ENCODE data around the gene CFDP1.
"Not testable (repeated sequence)": the region's sequence is repeated elsewhere in the genome, so short reads cannot be mapped to it uniquely, and the experiment has no call there.

Gene CFDP1

GRCh38 chr16:75305364-75306098 lies 127.8 kb downstream of the CFDP1 start:
- peak overlapping the region; percentile 99 for H3K27ac ChIP-seq
- peak; percentile 100 for DNase-seq (ENCODE audit: low read depth, low spot score)

- peak overlapping the region; percentile 99 for H3K27ac ChIP-seq
- DNase-seq (ENCODE audit: low read depth, low spot score), result peak; percentile 66
Measured at GRCh38 chr16:75304521-75305363, 128.6 kb downstream of the CFDP1 start.

- no peak overlapping the region for H3K27ac ChIP-seq
- DNase-seq (ENCODE audit: low read depth, low spot score), result no peak
Measured at GRCh38 chr16:75301804-75302203, 131.5 kb downstream of the CFDP1 start.

GRCh38 chr16:75298267-75298666 lies 135.0 kb downstream of the CFDP1 start:
- H3K27ac ChIP-seq, result no peak overlapping the region

GRCh38 chr16:75296606-75297005 lies 136.7 kb downstream of the CFDP1 start:
- no peak overlapping the region for H3K27ac ChIP-seq
- DNase-seq (ENCODE audit: low read depth, low spot score), result no peak

More at GRCh38 chr16:75298267-75298666, 135.0 kb downstream of the CFDP1 start:
- no peak for DNase-seq (ENCODE audit: low read depth, low spot score)

GRCh38 chr16:75294773-75295459 lies 138.4 kb downstream of the CFDP1 start:
- no peak overlapping the region for H3K27ac ChIP-seq
- no peak for DNase-seq (ENCODE audit: low read depth, low spot score)

GRCh38 chr16:75293772-75294171 lies 139.5 kb downstream of the CFDP1 start:
- no peak for DNase-seq (ENCODE audit: low read depth, low spot score)
- no peak overlapping the region for H3K27ac ChIP-seq

GRCh38 chr16:75293173-75293572 lies 140.1 kb downstream of the CFDP1 start:
- DNase-seq (ENCODE audit: low read depth, low spot score), result no peak
- H3K27ac ChIP-seq, result no peak overlapping the region

- DNase-seq (ENCODE audit: low read depth, low spot score), result no peak
- H3K27ac ChIP-seq, result no peak overlapping the region
Measured at GRCh38 chr16:75292691-75293090, 140.6 kb downstream of the CFDP1 start.

- H3K27ac ChIP-seq, result no peak overlapping the region
- no peak for DNase-seq (ENCODE audit: low read depth, low spot score)
Measured at GRCh38 chr16:75289189-75289588, 144.1 kb downstream of the CFDP1 start.

GRCh38 chr16:75288596-75289120 lies 144.6 kb downstream of the CFDP1 start:
- no peak for DNase-seq (ENCODE audit: low read depth, low spot score)
- no peak overlapping the region for H3K27ac ChIP-seq

GRCh38 chr16:75288181-75288580 lies 145.1 kb downstream of the CFDP1 start:
- H3K27ac ChIP-seq, result no peak overlapping the region
- no peak for DNase-seq (ENCODE audit: low read depth, low spot score)

- H3K27ac ChIP-seq, result no peak overlapping the region
Measured at GRCh38 chr16:75287708-75288107, 145.6 kb downstream of the CFDP1 start.

GRCh38 chr16:75286389-75286788 lies 146.9 kb downstream of the CFDP1 start:
- no peak for DNase-seq (ENCODE audit: low read depth, low spot score)

More at GRCh38 chr16:75287708-75288107, 145.6 kb downstream of the CFDP1 start:
- no peak for DNase-seq (ENCODE audit: low read depth, low spot score)

GRCh38 chr16:75282466-75283281 lies 150.6 kb downstream of the CFDP1 start:
- no peak overlapping the region for H3K27ac ChIP-seq
- no peak for DNase-seq (ENCODE audit: low read depth, low spot score)

More at GRCh38 chr16:75286389-75286788, 146.9 kb downstream of the CFDP1 start:
- H3K27ac ChIP-seq, result no peak overlapping the region

- no peak for DNase-seq (ENCODE audit: low read depth, low spot score)
- no peak overlapping the region for H3K27ac ChIP-seq
Measured at GRCh38 chr16:75281826-75282225, 151.5 kb downstream of the CFDP1 start.

- not testable (repeated sequence) for H3K27ac ChIP-seq; DNase-seq (ENCODE audit: low read depth, low spot score)
Measured at GRCh38 chr16:75281009-75281408, 152.3 kb downstream of the CFDP1 start.

- H3K27ac ChIP-seq, result no peak overlapping the region
Measured at GRCh38 chr16:75280331-75280804, 152.9 kb downstream of the CFDP1 start.

GRCh38 chr16:75279305-75279704 lies 154.0 kb downstream of the CFDP1 start:
- DNase-seq (ENCODE audit: low read depth, low spot score), result no peak
- peak overlapping the region; percentile 15 for H3K27ac ChIP-seq

More at GRCh38 chr16:75280331-75280804, 152.9 kb downstream of the CFDP1 start:
- no peak for DNase-seq (ENCODE audit: low read depth, low spot score)
